ENCODE measurements around the gene CACNA1I.
"Not testable (repeated sequence)": the region's sequence is repeated elsewhere in the genome, so short reads cannot be mapped to it uniquely, and the experiment has no call there.

The CACNA1I gene

GRCh38 chr22:39728236-39728860, 157.8 kb downstream of the CACNA1I start:
- no peak for DNase-seq (ENCODE audit: low read depth)
- no peak overlapping the region for H3K4me3 ChIP-seq (ENCODE audit: low read length)
- TF ChIP-seq CTCF (IDR thresholded peaks at IDR 0.05; ENCODE audit: insufficient read depth, low read depth, low read length, missing control alignments) = no peak

GRCh38 chr22:39729141-39729934, 158.8 kb downstream of the CACNA1I start:
- DNase-seq (ENCODE audit: low read depth) = no peak
- TF ChIP-seq CTCF (IDR thresholded peaks at IDR 0.05; ENCODE audit: insufficient read depth, low read depth, low read length, missing control alignments) = no peak

GRCh38 chr22:39731481-39731880, 160.9 kb downstream of the CACNA1I start:
- H3K4me3 ChIP-seq (ENCODE audit: low read length) = no peak overlapping the region
- no peak for TF ChIP-seq CTCF (IDR thresholded peaks at IDR 0.05; ENCODE audit: insufficient read depth, low read depth, low read length, missing control alignments)
- DNase-seq (ENCODE audit: low read depth) = no peak

More at GRCh38 chr22:39729141-39729934, 158.8 kb downstream of the CACNA1I start:
- H3K4me3 ChIP-seq (ENCODE audit: low read length) = no peak overlapping the region

- DNase-seq (ENCODE audit: low read depth) = no peak
- no peak overlapping the region for H3K4me3 ChIP-seq (ENCODE audit: low read length)
- TF ChIP-seq CTCF (IDR thresholded peaks at IDR 0.05; ENCODE audit: insufficient read depth, low read depth, low read length, missing control alignments) = no peak
Observed at GRCh38 chr22:39731881-39732555, 161.5 kb downstream of the CACNA1I start.

- no peak overlapping the region for H3K4me3 ChIP-seq (ENCODE audit: low read length)
- no peak for DNase-seq (ENCODE audit: low read depth)
- no peak for TF ChIP-seq CTCF (IDR thresholded peaks at IDR 0.05; ENCODE audit: insufficient read depth, low read depth, low read length, missing control alignments)
Observed at GRCh38 chr22:39732625-39733024, 162.1 kb downstream of the CACNA1I start.

- H3K4me3 ChIP-seq (ENCODE audit: low read length) = no peak overlapping the region
- TF ChIP-seq CTCF (IDR thresholded peaks at IDR 0.05; ENCODE audit: insufficient read depth, low read depth, low read length, missing control alignments) = no peak
- no peak for DNase-seq (ENCODE audit: low read depth)
Observed at GRCh38 chr22:39733191-39733590, 162.6 kb downstream of the CACNA1I start.

GRCh38 chr22:39734046-39734445, 163.5 kb downstream of the CACNA1I start:
- not testable (repeated sequence) for DNase-seq (ENCODE audit: low read depth); H3K4me3 ChIP-seq (ENCODE audit: low read length)

All from epithelial cell of esophagus (primary cell).